H1 (cell line): ENCODE measurements around the gene FAM241B. TPM values are rescaled to one million over a fixed set of nuclear protein-coding genes. Genes with fewer than 3 reads are reported as not detected.

Experiments
- CTCF ChIA-PET: fragments of 300-600 bp; sonication (Branson Sonifier 250); formaldehyde crosslinking; loops from one replicate; lab custom pipeline; 2021; ENCODE audit not compliant: partially characterized antibody; lab: Charles Lee
- POLR2A ChIA-PET: fragments of 300-600 bp; sonication (Branson Sonifier 250); formaldehyde crosslinking; loops from one replicate; lab custom pipeline; 2021; ENCODE audit warnings: inconsistent platforms; ENCODE audit not compliant: partially characterized antibody; lab: Charles Lee
- DNase-seq, 2 experiments: peaks; one replicate each; pipeline versions ENCODE4 v3.0.0 to v3.0.0-alpha.2; 2010 to 2022; ENCODE audit warnings: low spot score in 2 of 2, low read depth in 1 of 2, mixed read lengths in 1 of 2
- FAIRE-seq: peaks from 2 replicates; lab custom pipeline; 2011; peaks lifted over from hg19 to GRCh38; lab: Jason Lieb, UNC
- H2AFZ ChIP-seq: 2 replicates; pipeline ENCODE4 v1.8.1; 2012; ENCODE audit warnings: low read length, inconsistent platforms
- H2AK5ac ChIP-seq: 2 replicates; pipeline ENCODE4 v1.6.1; 2013; ENCODE audit warnings: low read depth, low read length
- H2BK120ac ChIP-seq: replicated peaks from 2 replicates; pipeline ENCODE3; 2013; ENCODE audit warnings: low read depth, low read length, inconsistent platforms
- H2BK12ac ChIP-seq: 2 replicates; pipeline ENCODE4 v1.6.1; 2013; ENCODE audit warnings: low read depth, low read length
- H2BK15ac ChIP-seq: 2 replicates; pipeline ENCODE4 v1.6.1; 2013; ENCODE audit warnings: low read length
- H2BK20ac ChIP-seq: 2 replicates; pipeline ENCODE4 v1.6.1; 2013; ENCODE audit warnings: low read length
- H2BK5ac ChIP-seq: 2 replicates; pipeline ENCODE4 v1.6.1; 2013; ENCODE audit warnings: low read depth, low read length
- H3K14ac ChIP-seq: 2 replicates; pipeline ENCODE4 v1.6.1; 2013; ENCODE audit warnings: inconsistent platforms; ENCODE audit not compliant: insufficient read length
- H3K18ac ChIP-seq: 2 replicates; pipeline ENCODE4 v1.6.1; 2013; ENCODE audit warnings: low read length; ENCODE audit errors: extremely low read depth
- H3K23ac ChIP-seq: 2 replicates; pipeline ENCODE4 v1.6.1; 2013; ENCODE audit warnings: inconsistent platforms; ENCODE audit not compliant: insufficient read length
- H3K23me2 ChIP-seq: 2 replicates; pipeline ENCODE4 v1.6.1; 2013; ENCODE audit warnings: low read depth, low read length
- H3K27ac ChIP-seq: 2 replicates; pipeline ENCODE4 v1.6.1; 2011; ENCODE audit warnings: low read depth, low read length, inconsistent platforms
- H3K27me3 ChIP-seq, 4 experiments: replicated peaks in 1 of 4; 1 replicate in 1 of 4; 2 replicates in 3 of 4; pipeline versions ENCODE4 v1.6.1 to v1.8.1; 2011 to 2013; ENCODE audit warnings: low read length in 3 of 4, mild to moderate bottlenecking in 3 of 4, inconsistent platforms in 2 of 4, mixed read lengths in 2 of 4, moderate library complexity in 1 of 4; ENCODE audit not compliant: control insufficient read depth in 3 of 4, insufficient read depth in 3 of 4; ENCODE audit errors: extremely low read depth in 1 of 4
- H3K36me3 ChIP-seq, 4 experiments: 2 replicates each; pipeline versions ENCODE4 v1.6.1 to v1.8.1; 2011 to 2013; ENCODE audit warnings: mild to moderate bottlenecking in 4 of 4, low read length in 3 of 4, moderate library complexity in 2 of 4, control low read depth in 1 of 4, inconsistent platforms in 1 of 4; ENCODE audit not compliant: insufficient read depth in 4 of 4, control insufficient read depth in 2 of 4
- H3K4ac ChIP-seq: replicated peaks from 2 replicates; pipeline ENCODE3; 2013; ENCODE audit warnings: low read length, low read depth, mixed read lengths, inconsistent platforms; ENCODE audit not compliant: insufficient read length
- H3K4me1 ChIP-seq, 4 experiments: replicated peaks in 1 of 4; 1 replicate in 1 of 4; 2 replicates in 3 of 4; pipeline versions ENCODE4 v1.6.1 to v1.8.1; 2011 to 2013; ENCODE audit warnings: low read length in 3 of 4, inconsistent platforms in 2 of 4, mixed read lengths in 1 of 4; ENCODE audit not compliant: insufficient read depth in 4 of 4, control insufficient read depth in 3 of 4
- H3K4me2 ChIP-seq, 2 experiments: 2 replicates each; pipeline versions ENCODE4 v1.6.1 to v1.8.1; 2011 to 2013; ENCODE audit warnings: low read depth in 2 of 2, low read length in 2 of 2, control low read depth in 1 of 2, inconsistent platforms in 1 of 2, mild to moderate bottlenecking in 1 of 2; ENCODE audit not compliant: insufficient read depth in 1 of 2
- H3K4me3 ChIP-seq, 4 experiments: fragments of 200-600, 300-600 bp in 1 of 4; sonication (generic), shearing (Covaris generic), sonication (Bioruptor Twin) in 1 of 4; 2 replicates each; pipeline versions ENCODE4 v1.5.1 to v1.8.1; 2011 to 2016; ENCODE audit warnings: low read length in 4 of 4, low read depth in 3 of 4, control low read depth in 2 of 4, inconsistent platforms in 2 of 4, mild to moderate bottlenecking in 2 of 4, mixed read lengths in 1 of 4, moderate library complexity in 1 of 4; ENCODE audit not compliant: insufficient read depth in 2 of 4; ENCODE audit errors: extremely low read depth in 1 of 4
- H3K56ac ChIP-seq: replicated peaks from 2 replicates; pipeline ENCODE3; 2013; ENCODE audit warnings: low read depth, mild to moderate bottlenecking, mixed read lengths, low read length, inconsistent platforms; ENCODE audit not compliant: insufficient read length
- H3K79me1 ChIP-seq: 2 replicates; pipeline ENCODE4 v1.6.1; 2013; ENCODE audit warnings: low read depth, low read length, control low read depth
- H3K79me2 ChIP-seq, 2 experiments: 2 replicates each; pipeline versions ENCODE4 v1.6.1 to v1.8.1; 2012 to 2013; ENCODE audit warnings: low read length in 2 of 2, mild to moderate bottlenecking in 2 of 2, inconsistent platforms in 1 of 2; ENCODE audit not compliant: insufficient read depth in 2 of 2, control insufficient read depth in 1 of 2
- H3K9ac ChIP-seq, 4 experiments: replicated peaks in 1 of 4; 1 replicate in 1 of 4; 2 replicates in 3 of 4; pipeline versions ENCODE4 v1.6.1 to v1.8.1; 2011 to 2013; ENCODE audit warnings: low read depth in 3 of 4, low read length in 3 of 4, control low read depth in 2 of 4, mild to moderate bottlenecking in 2 of 4, moderate library complexity in 2 of 4, inconsistent platforms in 1 of 4; ENCODE audit errors: extremely low read depth in 1 of 4
- H3K9me3 ChIP-seq, 2 experiments: 2 replicates each; pipeline versions ENCODE4 v1.6.1 to v1.8.1; 2012 to 2013; ENCODE audit warnings: mild to moderate bottlenecking in 2 of 2, moderate library complexity in 2 of 2, control low read depth in 1 of 2, inconsistent platforms in 1 of 2, low read depth in 1 of 2, low read length in 1 of 2, mixed read lengths in 1 of 2; ENCODE audit not compliant: insufficient read depth in 2 of 2
- H4K20me1 ChIP-seq, 2 experiments: replicated peaks in 1 of 2; 2 replicates each; pipeline versions ENCODE3 to v1.8.1; 2011 to 2013; ENCODE audit warnings: inconsistent platforms in 2 of 2, low read length in 2 of 2, mild to moderate bottlenecking in 1 of 2; ENCODE audit not compliant: insufficient read depth in 2 of 2, control insufficient read depth in 1 of 2
- H4K5ac ChIP-seq: 2 replicates; pipeline ENCODE4 v1.6.1; 2013; ENCODE audit warnings: low read length, low read depth, mixed read lengths, inconsistent platforms; ENCODE audit not compliant: insufficient read length
- H4K8ac ChIP-seq: 2 replicates; pipeline ENCODE4 v1.8.0; 2013; ENCODE audit warnings: mild to moderate bottlenecking, moderate library complexity, low read length, inconsistent platforms; ENCODE audit not compliant: insufficient read depth; ENCODE audit errors: extremely low read depth
- H4K91ac ChIP-seq: replicated peaks from 2 replicates; pipeline ENCODE3; 2013; ENCODE audit warnings: low read length, mixed read lengths, inconsistent platforms; ENCODE audit not compliant: insufficient read length
- WGBS, 2 experiments: shearing (Covaris generic) in 1 of 2; methylation state at CpG; one replicate each; pipeline versions ENCODE4 v1.1.6 to v1.1.7; 2013 to 2015; ENCODE audit warnings: low lambda C conversion rate in 2 of 2, mixed read lengths in 2 of 2, inconsistent platforms in 1 of 2, low coverage in 1 of 2, missing lambda C conversion rate in 1 of 2; ENCODE audit not compliant: insufficient replicate concordance in 2 of 2, insufficient coverage in 1 of 2, insufficient read length in 1 of 2; ENCODE audit errors: extremely low coverage in 1 of 2, missing lambda C conversion rate in 1 of 2; 5-methylcytosine and 5-hydroxymethylcytosine counted together
- polyA plus RNA-seq, 7 experiments: library from polyadenylated mRNA; depleted of rRNA in 3 of 7; stranded (reverse) in 5 of 7; unstranded in 2 of 7; fragments of >200 nt in 5 of 7; fragments of 200-250 nt in 2 of 7; gene quantifications; 1 replicate in 5 of 7; 2 replicates in 1 of 7; 4 replicates in 1 of 7; pipeline versions ENCODE4 v1.2.1 to v1.2.3, GENCODE V29; 2011 to 2013; ENCODE audit warnings: missing spikeins in 2 of 7, mixed read lengths in 2 of 7
- total RNA-seq: library from RNA; stranded (reverse); fragmentation: NEBNext Ultra II Directional; extraction: Animal tissue kit (Norgen Biotek cat#: 25700); gene quantifications from 2 replicates; pipeline ENCODE4 v1.2.1, GENCODE V29; 2021

Gene FAM241B
- total and polyA plus RNA-seq, 2 of the 8 experiments (the other 6 are each of a cell fraction or from before 2014, with no cell fraction given), result 19.3 to 30.1 TPM

DNA sequence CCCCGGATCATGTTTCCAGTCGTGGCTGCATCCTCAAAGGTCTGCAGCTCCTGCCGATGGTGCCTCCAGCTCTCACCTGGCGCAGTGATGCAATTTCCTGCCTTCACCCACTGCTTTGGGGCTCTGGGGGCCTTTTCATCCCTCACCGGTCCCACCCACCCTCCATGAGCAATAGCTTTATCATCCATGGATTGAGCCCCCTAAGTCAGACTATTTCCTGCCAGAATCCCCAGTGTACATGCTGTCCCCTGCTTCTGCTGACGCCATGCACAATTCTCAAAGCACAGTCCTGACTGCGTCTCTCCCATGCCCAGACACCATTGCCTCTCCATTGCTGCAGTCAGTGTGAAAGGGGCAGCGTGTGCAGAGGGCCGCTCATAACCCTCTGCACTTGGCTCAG lies 49.7 kb downstream of the FAM241B start:
- no peaks in the 10 kb centered on the region for H3K9me3 ChIP-seq
- H3K14ac ChIP-seq, result no peak overlapping the region
- H3K4me2 ChIP-seq, result no peak overlapping the region
- no peaks in the 10 kb centered on the region for H3K79me2 ChIP-seq
- H3K9ac ChIP-seq, result no peak overlapping the region
- no peaks in the 10 kb centered on the region for H3K27me3 ChIP-seq
- H3K56ac ChIP-seq, result no peak overlapping the region
- peak overlapping the region; percentile 48 for H4K91ac ChIP-seq
- no peak overlapping the region for H2BK5ac ChIP-seq
- 0 out of 2 replicates have a peak overlapping the region, but pooled peaks have one; percentile 30 for H4K8ac ChIP-seq
- H2AK5ac ChIP-seq, result no peak overlapping the region
- H4K5ac ChIP-seq, result no peak overlapping the region
- H3K23me2 ChIP-seq, result peaks cover 2% of the 10 kb centered on the region; the same call in 1 of the 2 replicates
- no peak overlapping the region for H2AFZ ChIP-seq
- DNase-seq (no peak), FAIRE-seq (no peak)
- CTCF ChIA-PET, result interaction anchor here (0.7 to 59.4 kb wide), 7 partner anchors 9 to 164 kb away, joined by 3 to 1374 read pairs (median 5); no protein-coding TSS in a partner anchor
- H3K23ac ChIP-seq, result no peak overlapping the region
- no peak overlapping the region for H2BK120ac ChIP-seq
- H3K27ac ChIP-seq, result no peak overlapping the region
- no peak overlapping the region for H2BK12ac ChIP-seq
- POLR2A ChIA-PET, result no interaction called here
- no peaks in the 10 kb centered on the region for H3K36me3 ChIP-seq
- peaks cover 2 to 4% (median 3%) of the 10 kb centered on the region in 4 experiments; a peak in 5 of 7 replicates for H3K4me1 ChIP-seq
- H2BK15ac ChIP-seq, result no peak overlapping the region
- no peak overlapping the region for H2BK20ac ChIP-seq
- no peaks in the 10 kb centered on the region for H3K79me1 ChIP-seq
- H3K18ac ChIP-seq, result no peak overlapping the region
- WGBS, 2 experiments, result 82% methylated on average over 9 of the region's 9 CpGs; no CpG with 5 or more reads in 1 of the 2 experiments
- no peak overlapping the region for H3K4me3 ChIP-seq
- peaks cover 0 to 1% of the 10 kb centered on the region in 2 experiments for H4K20me1 ChIP-seq
- H3K4ac ChIP-seq, result no peak overlapping the region
